ENCODE results near the gene PLK5. TPM values are rescaled to one million over a fixed set of nuclear protein-coding genes. Genes with fewer than 3 reads are reported as not detected.

Gene PLK5
- total and polyA plus RNA-seq, 2 donors (not counting 1 experiment from before 2014, with no cell fraction given): not detected

DNA sequence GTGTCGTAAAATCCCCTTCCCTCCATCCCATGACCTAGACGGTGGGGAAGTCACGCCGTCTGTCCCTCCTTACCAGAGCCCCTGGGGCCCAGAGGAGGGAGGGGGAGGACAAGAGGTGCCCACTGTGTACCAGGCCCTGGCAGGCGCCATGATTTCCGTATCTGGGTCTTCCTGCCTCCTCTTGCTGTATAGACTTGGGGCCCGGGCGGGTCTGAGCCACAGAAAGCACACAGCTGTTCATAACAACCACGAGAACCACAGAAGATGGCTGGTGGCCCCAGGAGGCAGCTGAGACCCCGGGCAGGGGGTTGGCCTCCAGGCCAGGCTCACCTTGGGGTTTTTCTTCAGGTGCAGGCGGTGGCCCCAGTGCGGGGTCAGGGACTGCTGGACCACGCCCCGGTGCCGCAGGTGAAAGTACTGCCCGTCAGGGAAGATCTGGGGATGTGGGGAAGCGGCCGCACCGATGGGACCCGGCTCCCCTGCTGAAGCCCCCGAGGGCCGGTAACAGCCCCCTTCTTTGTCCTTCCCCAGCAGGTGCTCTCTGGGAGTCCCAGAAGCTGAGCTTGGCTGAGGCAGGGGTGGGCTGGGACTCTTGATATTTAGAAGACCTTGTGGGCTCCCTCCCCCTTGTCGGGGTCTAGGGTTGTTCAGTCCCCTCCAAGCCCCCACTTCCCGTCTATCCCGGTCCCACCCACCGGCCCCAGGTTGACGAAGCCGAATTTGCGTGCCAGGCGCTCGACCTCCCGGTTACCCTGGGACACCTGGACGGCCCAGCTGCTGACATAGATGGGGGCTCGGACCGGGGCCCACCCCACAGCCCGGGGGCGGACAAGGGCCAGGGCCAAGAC lies 34.2 kb upstream of the PLK5 start:
- Histone ChIP-seq H3K27me3 (ENCODE audit: control insufficient read depth, insufficient read depth, low read length) (peaks cover 13% of the 10 kb centered on the region), H3K79me2 (ENCODE audit: control insufficient read depth, insufficient read depth, low read length) (no peaks in the 10 kb centered on the region), H3K4me3 (replicated peaks in 1 of 4; ENCODE audit: control extremely low read depth in 1 of 4, insufficient read depth in 1 of 4, low read depth in 3 of 4, low read length in 4 of 4) (peak overlapping the region; percentile 55 to 67 (median 65)), H3K9ac (ENCODE audit: insufficient read depth, low read length) (peak overlapping the region; percentile 53), H3K4me2 (ENCODE audit: extremely low read depth, insufficient read depth, low read length) (peak overlapping the region; percentile 94), H3K36me3 (ENCODE audit: control insufficient read depth, insufficient read depth, low read length) (no peaks in the 10 kb centered on the region), H2AFZ (ENCODE audit: low read length) (peak overlapping the region; percentile 26), H3K9me3 (ENCODE audit: control insufficient read depth, insufficient read depth, low read depth, low read length) (no peaks in the 10 kb centered on the region), H3K27ac (ENCODE audit: insufficient read depth, low read length) (peak overlapping the region; percentile 63), H3K4me1 (ENCODE audit: control insufficient read depth, extremely low read depth, insufficient read depth, low read length) (no peaks in the 10 kb centered on the region), H4K20me1 (ENCODE audit: control insufficient read depth, extremely low read depth, insufficient read depth, low read length) (no peaks in the 10 kb centered on the region)
- DNase-seq (ENCODE audit: low read depth in 2 of 2): no peak
- TF ChIP-seq EZH2 (IDR thresholded peaks at IDR 0.05; ENCODE audit: low read length, missing control alignments): no peak
- TF ChIP-seq, protein P1, sequence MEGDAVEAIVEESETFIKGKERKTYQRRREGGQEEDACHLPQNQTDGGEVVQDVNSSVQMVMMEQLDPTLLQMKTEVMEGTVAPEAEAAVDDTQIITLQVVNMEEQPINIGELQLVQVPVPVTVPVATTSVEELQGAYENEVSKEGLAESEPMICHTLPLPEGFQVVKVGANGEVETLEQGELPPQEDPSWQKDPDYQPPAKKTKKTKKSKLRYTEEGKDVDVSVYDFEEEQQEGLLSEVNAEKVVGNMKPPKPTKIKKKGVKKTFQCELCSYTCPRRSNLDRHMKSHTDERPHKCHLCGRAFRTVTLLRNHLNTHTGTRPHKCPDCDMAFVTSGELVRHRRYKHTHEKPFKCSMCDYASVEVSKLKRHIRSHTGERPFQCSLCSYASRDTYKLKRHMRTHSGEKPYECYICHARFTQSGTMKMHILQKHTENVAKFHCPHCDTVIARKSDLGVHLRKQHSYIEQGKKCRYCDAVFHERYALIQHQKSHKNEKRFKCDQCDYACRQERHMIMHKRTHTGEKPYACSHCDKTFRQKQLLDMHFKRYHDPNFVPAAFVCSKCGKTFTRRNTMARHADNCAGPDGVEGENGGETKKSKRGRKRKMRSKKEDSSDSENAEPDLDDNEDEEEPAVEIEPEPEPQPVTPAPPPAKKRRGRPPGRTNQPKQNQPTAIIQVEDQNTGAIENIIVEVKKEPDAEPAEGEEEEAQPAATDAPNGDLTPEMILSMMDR (conservative IDR thresholded peaks at IDR 0.05 in 1 of 2, IDR thresholded peaks at IDR 0.05 in 1 of 2; ENCODE audit: low read depth in 1 of 2, low read length in 2 of 2): no peak

DNA sequence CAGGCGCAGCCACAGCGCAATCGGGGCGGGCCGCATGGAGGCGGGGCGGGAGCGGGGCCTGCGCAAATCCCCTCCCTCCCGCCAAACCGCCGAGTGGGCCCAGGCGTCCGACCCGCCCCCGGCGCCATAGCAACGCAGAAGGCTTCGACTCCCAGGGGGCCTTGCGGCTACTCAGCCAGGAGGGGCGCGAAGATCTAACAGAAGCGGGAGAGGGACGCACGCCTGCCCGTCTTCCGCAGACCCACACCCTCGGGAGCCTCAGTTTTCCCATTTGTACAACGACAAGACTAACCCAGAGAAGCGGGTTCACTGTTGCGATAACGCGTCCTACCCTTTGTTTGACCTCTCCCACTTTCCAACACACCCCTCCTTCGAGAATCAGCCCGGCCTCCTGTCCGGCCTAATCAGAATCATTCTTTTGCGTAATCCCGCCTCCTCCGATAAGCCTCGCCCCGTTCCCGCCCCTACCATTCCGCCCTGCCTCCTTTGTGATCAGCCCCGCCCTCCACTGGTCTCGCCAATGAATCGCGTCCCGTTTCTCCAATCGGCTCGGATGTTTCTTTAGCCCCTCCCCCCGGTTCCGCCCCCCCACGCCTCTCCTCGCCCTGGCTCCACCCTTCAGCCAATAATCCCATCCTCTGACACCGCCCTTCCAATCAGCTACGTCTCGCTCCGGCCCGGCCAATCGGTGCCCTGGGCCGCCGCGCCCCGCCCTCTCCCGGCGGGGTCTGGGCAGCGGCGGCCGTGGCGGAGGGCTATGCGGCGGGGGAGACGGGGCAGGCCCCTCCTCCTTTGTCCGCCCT lies 33.4 kb upstream of the PLK5 start, which contains the start of gene PCSK4:
Gene PCSK4, minus strand, starts transcription at position 40 of the 803 bp plus-strand sequence. Its CDS starts 4 bp downstream, at position 36.
- TF ChIP-seq EZH2 (IDR thresholded peaks at IDR 0.05; ENCODE audit: low read length, missing control alignments): no peak
- TF ChIP-seq, protein P1 (conservative IDR thresholded peaks at IDR 0.05 in 1 of 2, IDR thresholded peaks at IDR 0.05 in 1 of 2; ENCODE audit: low read depth in 1 of 2, low read length in 2 of 2): no peak
- Histone ChIP-seq H3K4me1 (ENCODE audit: control insufficient read depth, extremely low read depth, insufficient read depth, low read length) (no peaks in the 10 kb centered on the region), H3K27ac (ENCODE audit: insufficient read depth, low read length) (peak within 1 kb of the TSS; percentile 63), H3K9me3 (ENCODE audit: control insufficient read depth, insufficient read depth, low read depth, low read length) (no peaks in the 10 kb centered on the region), H3K4me2 (ENCODE audit: extremely low read depth, insufficient read depth, low read length) (peak within 1 kb of the TSS; percentile 94), H4K20me1 (ENCODE audit: control insufficient read depth, extremely low read depth, insufficient read depth, low read length) (no peaks in the 10 kb centered on the region), H3K79me2 (ENCODE audit: control insufficient read depth, insufficient read depth, low read length) (no peaks in the 10 kb centered on the region), H3K36me3 (ENCODE audit: control insufficient read depth, insufficient read depth, low read length) (no peaks in the 10 kb centered on the region), H2AFZ (ENCODE audit: low read length) (peak within 1 kb of the TSS; percentile 99), H3K9ac (ENCODE audit: insufficient read depth, low read length) (peak within 1 kb of the TSS; percentile 53), H3K4me3 (replicated peaks in 1 of 4; ENCODE audit: control extremely low read depth in 1 of 4, insufficient read depth in 1 of 4, low read depth in 3 of 4, low read length in 4 of 4) (peak within 1 kb of the TSS; percentile 64 to 67 (median 65)), H3K27me3 (ENCODE audit: control insufficient read depth, insufficient read depth, low read length) (peaks cover 13% of the 10 kb centered on the region)
- peak; percentile 96 to 99 for DNase-seq (ENCODE audit: low read depth in 2 of 2)
